MM.1S (cell line): ENCODE results near the gene C3.

ENCODE experiments used
- CTCF ChIP-seq: fragments of 300-600 bp; sonication (generic); IDR thresholded peaks from 2 replicates; pipeline ENCODE4 v1.5.1; 2016; ENCODE audit warnings: antibody characterized with exemption, low read length, mixed read lengths
- EZH2 ChIP-seq: fragments of 300-600 bp; sonication (generic); optimal IDR thresholded peaks from 2 replicates; pipeline ENCODE3; 2017; ENCODE audit warnings: low read depth, mild to moderate bottlenecking, antibody characterized with exemption, low read length, mixed read lengths

- TF ChIP-seq CTCF (no peak), EZH2 (no peak)
Measured at GRCh38 chr19:6663236-6664201, 56.9 kb downstream of the C3 start.
